Measurements from ENCODE around the gene MPHOSPH8.

- TF ChIP-seq CTCF (IDR thresholded peaks at IDR 0.05 in 4 of 5, conservative IDR thresholded peaks at IDR 0.05 in 1 of 5) (no peak), POLR2A (IDR thresholded peaks at IDR 0.05) (no peak)
Observed at GRCh38 chr13:19624265-19624664, 9.2 kb upstream of the MPHOSPH8 start.

All from gastrocnemius medialis (tissue), 4 donors.